ENCODE measurements around the gene TAF11.

GRCh38 chr6:34914358-34914757 is 26.5 kb upstream of the TAF11 start:
- TF ChIP-seq CTCF (IDR thresholded peaks at IDR 0.05), result no peak
- TF ChIP-seq POLR2A (IDR thresholded peaks at IDR 0.05), result no peak
